Endothelial cell of umbilical vein (primary cell): Measurements from ENCODE around the gene CHRM1. TPM values are rescaled to one million over a fixed set of nuclear protein-coding genes. Genes with fewer than 3 reads are reported as not detected.

Experiments
- BruUV-seq: library from RNA; stranded (reverse); fragments of 400-500 nt; replicated peaks from 2 replicates; lab custom pipeline; 2021; lab: Mats Ljungman, UMichigan
- CTCF ChIA-PET: fragments of 300-600, 350-600 bp; sonication (Branson Sonifier 250); formaldehyde crosslinking; loops from one replicate; lab custom pipeline; 2021; ENCODE audit warnings: antibody characterized with exemption, inconsistent platforms; lab: Charles Lee
- POLR2A ChIA-PET: fragments of 300-600, 350-600 bp; sonication (Branson Sonifier 250); formaldehyde crosslinking; loops from one replicate; lab custom pipeline; 2021; ENCODE audit warnings: antibody characterized with exemption, inconsistent platforms; lab: Charles Lee
- DNase-seq: peaks from one replicate; pipeline ENCODE4 v3.0.0-alpha.2; 2011; ENCODE audit warnings: low read depth, low spot score
- FAIRE-seq: peaks from 2 replicates; lab custom pipeline; 2011; peaks lifted over from hg19 to GRCh38; lab: Jason Lieb, UNC
- H2AFZ ChIP-seq: 2 replicates; pipeline ENCODE4 v1.6.0; 2012; ENCODE audit warnings: low read depth, low read length, control low read depth, inconsistent platforms
- H3K27ac ChIP-seq: 2 replicates; pipeline ENCODE4 v1.5.1; 2011; ENCODE audit warnings: low read depth, mild to moderate bottlenecking, control low read depth, low read length, moderate library complexity; ENCODE audit not compliant: insufficient read depth
- H3K27me3 ChIP-seq, 2 experiments: 2 replicates each; pipeline versions ENCODE4 v1.6.0 to v1.6.1; 2011; ENCODE audit warnings: low read length in 2 of 2, mixed read lengths in 1 of 2; ENCODE audit not compliant: control insufficient read depth in 2 of 2, insufficient read depth in 2 of 2
- H3K36me3 ChIP-seq, 2 experiments: 2 replicates in 1 of 2; 3 replicates in 1 of 2; pipeline ENCODE4 v1.5.1; 2011; ENCODE audit warnings: low read length in 2 of 2, mild to moderate bottlenecking in 1 of 2, moderate library complexity in 1 of 2; ENCODE audit not compliant: control insufficient read depth in 2 of 2, insufficient read depth in 2 of 2; ENCODE audit errors: extremely low read depth in 1 of 2
- H3K4me1 ChIP-seq: 3 replicates; pipeline ENCODE4 v1.5.1; 2011; ENCODE audit warnings: mild to moderate bottlenecking, low read length; ENCODE audit not compliant: control insufficient read depth, insufficient read depth; ENCODE audit errors: extremely low read depth
- H3K4me2 ChIP-seq: 2 replicates; pipeline ENCODE4 v1.6.1; 2011; ENCODE audit warnings: low read length, control low read depth, mixed read lengths; ENCODE audit not compliant: insufficient read depth
- H3K4me3 ChIP-seq, 3 experiments: fragments of 200-600 bp in 1 of 3; sonication (generic), shearing (Covaris generic) in 1 of 3; replicated peaks in 1 of 3; 2 replicates each; pipeline ENCODE4 v1.5.1; 2011 to 2016; ENCODE audit warnings: control low read depth in 3 of 3, low read length in 3 of 3, mild to moderate bottlenecking in 2 of 3, inconsistent platforms in 1 of 3, low read depth in 1 of 3, moderate library complexity in 1 of 3; ENCODE audit not compliant: insufficient read depth in 1 of 3
- H3K79me2 ChIP-seq: 2 replicates; pipeline ENCODE4 v1.6.0; 2012; ENCODE audit warnings: low read length, inconsistent platforms; ENCODE audit not compliant: control insufficient read depth, insufficient read depth
- H3K9ac ChIP-seq: replicated peaks from 2 replicates; pipeline ENCODE3; 2011; ENCODE audit warnings: low read length, control low read depth; ENCODE audit not compliant: insufficient read depth; ENCODE audit errors: extremely low read depth
- H3K9me1 ChIP-seq: replicated peaks from 3 replicates; pipeline ENCODE4 v1.6.0; 2011; ENCODE audit warnings: mild to moderate bottlenecking, low read length; ENCODE audit not compliant: control insufficient read depth, insufficient read depth; ENCODE audit errors: extremely low read depth
- H3K9me3 ChIP-seq: replicated peaks from 2 replicates; pipeline ENCODE4 v1.5.1; 2012; ENCODE audit warnings: low read length, inconsistent platforms; ENCODE audit not compliant: control insufficient read depth, insufficient read depth
- H4K20me1 ChIP-seq: replicated peaks from 2 replicates; pipeline ENCODE3; 2011; ENCODE audit warnings: mild to moderate bottlenecking, low read length; ENCODE audit not compliant: control insufficient read depth, insufficient read depth; ENCODE audit errors: extremely low read depth
- CTCF ChIP-seq, 2 donors: IDR thresholded peaks; 1 replicate in 1 of 2; 2 replicates in 1 of 2; pipeline ENCODE4 v1.5.1; 2011; ENCODE audit warnings: low read length in 2 of 2, mild to moderate bottlenecking in 2 of 2, moderate library complexity in 2 of 2, control low read depth in 1 of 2, inconsistent platforms in 1 of 2, low read depth in 1 of 2; ENCODE audit not compliant: insufficient read depth in 1 of 2; ENCODE audit errors: extremely low read depth in 1 of 2
- GATA2 ChIP-seq: IDR thresholded peaks from 2 replicates; pipeline ENCODE4 v1.7.0; 2011; ENCODE audit warnings: low read depth, mild to moderate bottlenecking, moderate library complexity, mixed read lengths, low read length; ENCODE audit not compliant: insufficient read length, insufficient read depth
- MAX ChIP-seq: IDR thresholded peaks from 2 replicates; pipeline ENCODE4 v1.6.1; 2011; ENCODE audit not compliant: insufficient read depth, insufficient read length
- MYC ChIP-seq: IDR thresholded peaks from one replicate; pipeline ENCODE4 v1.6.1; 2011; ENCODE audit warnings: mild to moderate bottlenecking, low read depth, low read length
- POLR2A ChIP-seq: IDR thresholded peaks from 2 replicates; pipeline ENCODE4 v1.6.1; 2012; ENCODE audit warnings: low read depth, mild to moderate bottlenecking, control low read depth, low read length
- POLR2AphosphoS5 ChIP-seq: IDR thresholded peaks from 2 replicates; pipeline ENCODE4 v1.6.1; 2012; ENCODE audit warnings: low read depth, mild to moderate bottlenecking, control low read depth, low read length, moderate library complexity; ENCODE audit not compliant: insufficient read depth
- dilution Hi-C: fragments of 300-500 bp; cut with MboI; formaldehyde crosslinking; loops from one replicate; pipeline ENCODE4 v1.15.0; 2019; ENCODE audit warnings: low sequenced_read_pairs; ENCODE audit not compliant: extremely low pct_ligation_motif_present
- intact Hi-C: fragments of 100-400 bp; cut with micrococcal nuclease; formaldehyde crosslinking; loops from one replicate; pipeline ENCODE4 v1.10.0; 2022
- polyA plus RNA-seq, 4 experiments: library from polyadenylated mRNA; depleted of rRNA in 3 of 4; stranded (reverse) in 3 of 4; unstranded in 1 of 4; fragments of >200 nt; gene quantifications; 2 replicates each; pipeline versions ENCODE4 v1.2.1 to v1.2.3, GENCODE V29; 2011 to 2012; ENCODE audit warnings: missing spikeins in 1 of 4
- total RNA-seq: library from RNA; stranded (reverse); gene quantifications from 2 replicates; pipeline ENCODE4 v1.2.3, GENCODE V29; 2021

Gene CHRM1
- total and polyA plus RNA-seq, 2 donors (not counting 3 experiments of a cell fraction or from before 2014, with no cell fraction given): not detected

GRCh38 chr11:62876712-62877111 lies 44.5 kb downstream of the CHRM1 start:
- TF ChIP-seq POLR2AphosphoS5 (no peak), GATA2 (no peak), MYC (no peak), MAX (no peak), CTCF (IDR thresholded peaks at IDR 0.05; ENCODE audit: extremely low read depth in 1 of 2, insufficient read depth in 1 of 2, low read depth in 1 of 2, low read length in 2 of 2) (no peak), POLR2A (no peak)
- Histone ChIP-seq H3K27me3 (no peaks in the 10 kb centered on the region), H3K4me1 (peaks cover 12% of the 10 kb centered on the region), H4K20me1 (no peaks in the 10 kb centered on the region), H3K4me2 (no peak overlapping the region), H3K79me2 (peaks cover 11% of the 10 kb centered on the region), H3K9ac (no peak overlapping the region), H3K9me1 (no peaks in the 10 kb centered on the region), H3K36me3 (peaks cover 0 to 4% of the 10 kb centered on the region in 2 experiments), H3K27ac (no peak overlapping the region), H2AFZ (no peak overlapping the region), H3K9me3 (no peaks in the 10 kb centered on the region), H3K4me3 (no peak overlapping the region)
- ChIA-PET CTCF (no interaction called here), POLR2A (no interaction called here)
- intact Hi-C loops: no loop called here
- dilution Hi-C loops: no loop called here
- FAIRE-seq (no peak), DNase-seq (no peak)
- BruUV-seq: no TSS peak
